ENCODE measurements around the gene FAM13A.
"Not testable (repeated sequence)": the region's sequence is repeated elsewhere in the genome, so short reads cannot be mapped to it uniquely, and the experiment has no call there.

DNA sequence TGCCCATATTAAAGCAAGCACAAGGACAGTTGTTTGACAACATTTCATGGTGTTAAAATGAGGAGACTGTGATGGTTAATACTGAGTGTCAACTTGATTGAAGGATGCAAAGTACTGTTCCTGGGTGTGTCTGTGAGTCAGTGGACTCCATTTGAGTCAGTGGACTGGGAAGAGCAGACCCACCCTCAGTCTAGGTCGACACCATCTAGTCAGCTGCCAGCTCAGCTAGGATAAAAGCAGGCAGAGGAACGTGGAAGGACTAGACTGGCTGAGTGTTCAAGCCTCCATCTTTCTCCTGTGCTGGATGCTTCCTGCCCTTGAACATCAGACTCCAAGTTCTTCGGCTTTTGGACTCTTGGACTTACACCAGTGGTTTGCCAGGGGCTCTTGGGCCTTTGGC, 203.4 kb downstream of the FAM13A start:
- TF ChIP-seq, protein P1, sequence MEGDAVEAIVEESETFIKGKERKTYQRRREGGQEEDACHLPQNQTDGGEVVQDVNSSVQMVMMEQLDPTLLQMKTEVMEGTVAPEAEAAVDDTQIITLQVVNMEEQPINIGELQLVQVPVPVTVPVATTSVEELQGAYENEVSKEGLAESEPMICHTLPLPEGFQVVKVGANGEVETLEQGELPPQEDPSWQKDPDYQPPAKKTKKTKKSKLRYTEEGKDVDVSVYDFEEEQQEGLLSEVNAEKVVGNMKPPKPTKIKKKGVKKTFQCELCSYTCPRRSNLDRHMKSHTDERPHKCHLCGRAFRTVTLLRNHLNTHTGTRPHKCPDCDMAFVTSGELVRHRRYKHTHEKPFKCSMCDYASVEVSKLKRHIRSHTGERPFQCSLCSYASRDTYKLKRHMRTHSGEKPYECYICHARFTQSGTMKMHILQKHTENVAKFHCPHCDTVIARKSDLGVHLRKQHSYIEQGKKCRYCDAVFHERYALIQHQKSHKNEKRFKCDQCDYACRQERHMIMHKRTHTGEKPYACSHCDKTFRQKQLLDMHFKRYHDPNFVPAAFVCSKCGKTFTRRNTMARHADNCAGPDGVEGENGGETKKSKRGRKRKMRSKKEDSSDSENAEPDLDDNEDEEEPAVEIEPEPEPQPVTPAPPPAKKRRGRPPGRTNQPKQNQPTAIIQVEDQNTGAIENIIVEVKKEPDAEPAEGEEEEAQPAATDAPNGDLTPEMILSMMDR (IDR thresholded peaks at IDR 0.05), result not testable (repeated sequence)
- TF ChIP-seq EZH2, EZH2phosphoT487 (IDR thresholded peaks at IDR 0.05): not testable (repeated sequence)

Measured in neural progenitor cell (in vitro differentiated cells).